Measurements from ENCODE around the gene SOX15.

DNA sequence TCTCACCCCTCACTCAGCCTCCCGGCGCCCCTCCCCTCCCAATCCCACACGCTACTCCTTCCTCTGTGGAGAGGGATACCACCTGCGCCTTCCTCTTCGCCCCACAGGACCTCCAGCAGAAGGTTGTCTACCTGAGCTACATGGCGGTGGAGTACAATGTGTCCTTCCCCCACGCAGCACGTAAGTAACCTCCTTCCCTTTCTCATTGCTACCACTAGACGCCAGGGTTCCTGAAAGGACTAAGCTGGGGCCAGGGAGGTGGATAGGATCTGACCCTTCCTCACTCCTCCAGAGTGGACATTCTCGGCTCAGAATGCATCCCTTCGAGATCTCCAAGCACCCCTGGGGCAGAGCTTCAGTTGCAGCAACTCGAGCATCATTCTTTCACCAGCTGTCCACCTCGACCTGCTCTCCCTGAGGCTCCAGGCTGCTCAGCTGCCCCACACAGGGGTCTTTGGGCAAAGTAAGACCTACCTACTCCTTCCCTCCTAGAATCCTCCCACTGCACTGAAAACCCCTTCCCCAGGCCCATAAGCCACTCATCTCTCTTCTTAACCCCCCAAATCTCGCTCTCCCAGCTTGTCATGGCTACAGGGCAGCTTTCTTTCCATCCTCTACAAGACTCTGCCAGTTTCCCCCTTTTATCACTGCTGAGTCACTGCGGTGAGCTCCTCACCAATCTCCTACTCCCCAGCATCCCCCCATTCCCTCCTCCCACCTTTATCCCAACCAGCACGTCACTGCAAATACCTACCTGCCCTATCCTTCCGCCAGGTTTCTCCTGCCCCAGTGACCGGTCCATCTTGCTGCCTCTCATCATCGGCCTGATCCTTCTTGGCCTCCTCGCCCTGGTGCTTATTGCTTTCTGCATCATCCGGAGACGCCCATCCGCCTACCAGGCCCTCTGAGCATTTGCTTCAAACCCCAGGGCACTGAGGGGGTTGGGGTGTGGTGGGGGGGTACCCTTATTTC is 9.0 kb downstream of the SOX15 start:
- TF ChIP-seq EP300 (conservative IDR thresholded peaks at IDR 0.05; ENCODE audit: poor library complexity, severe bottlenecking) = no peak
- no peak for TF ChIP-seq POLR2AphosphoS5 (IDR thresholded peaks at IDR 0.05)
- no peak for TF ChIP-seq EZH2 (IDR thresholded peaks at IDR 0.05; ENCODE audit: borderline replicate concordance, insufficient read depth, low read length, poor library complexity, severe bottlenecking)
- no peak for TF ChIP-seq SMC3 (conservative IDR thresholded peaks at IDR 0.05; ENCODE audit: poor library complexity)
- TF ChIP-seq, protein P1, sequence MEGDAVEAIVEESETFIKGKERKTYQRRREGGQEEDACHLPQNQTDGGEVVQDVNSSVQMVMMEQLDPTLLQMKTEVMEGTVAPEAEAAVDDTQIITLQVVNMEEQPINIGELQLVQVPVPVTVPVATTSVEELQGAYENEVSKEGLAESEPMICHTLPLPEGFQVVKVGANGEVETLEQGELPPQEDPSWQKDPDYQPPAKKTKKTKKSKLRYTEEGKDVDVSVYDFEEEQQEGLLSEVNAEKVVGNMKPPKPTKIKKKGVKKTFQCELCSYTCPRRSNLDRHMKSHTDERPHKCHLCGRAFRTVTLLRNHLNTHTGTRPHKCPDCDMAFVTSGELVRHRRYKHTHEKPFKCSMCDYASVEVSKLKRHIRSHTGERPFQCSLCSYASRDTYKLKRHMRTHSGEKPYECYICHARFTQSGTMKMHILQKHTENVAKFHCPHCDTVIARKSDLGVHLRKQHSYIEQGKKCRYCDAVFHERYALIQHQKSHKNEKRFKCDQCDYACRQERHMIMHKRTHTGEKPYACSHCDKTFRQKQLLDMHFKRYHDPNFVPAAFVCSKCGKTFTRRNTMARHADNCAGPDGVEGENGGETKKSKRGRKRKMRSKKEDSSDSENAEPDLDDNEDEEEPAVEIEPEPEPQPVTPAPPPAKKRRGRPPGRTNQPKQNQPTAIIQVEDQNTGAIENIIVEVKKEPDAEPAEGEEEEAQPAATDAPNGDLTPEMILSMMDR (IDR thresholded peaks at IDR 0.05; ENCODE audit: poor library complexity, severe bottlenecking) = no peak
- no peak for TF ChIP-seq RAD21 (conservative IDR thresholded peaks at IDR 0.05)
- TF ChIP-seq TAF1 (IDR thresholded peaks at IDR 0.05; ENCODE audit: low read depth) = no peak
- TF ChIP-seq, protein P2, sequence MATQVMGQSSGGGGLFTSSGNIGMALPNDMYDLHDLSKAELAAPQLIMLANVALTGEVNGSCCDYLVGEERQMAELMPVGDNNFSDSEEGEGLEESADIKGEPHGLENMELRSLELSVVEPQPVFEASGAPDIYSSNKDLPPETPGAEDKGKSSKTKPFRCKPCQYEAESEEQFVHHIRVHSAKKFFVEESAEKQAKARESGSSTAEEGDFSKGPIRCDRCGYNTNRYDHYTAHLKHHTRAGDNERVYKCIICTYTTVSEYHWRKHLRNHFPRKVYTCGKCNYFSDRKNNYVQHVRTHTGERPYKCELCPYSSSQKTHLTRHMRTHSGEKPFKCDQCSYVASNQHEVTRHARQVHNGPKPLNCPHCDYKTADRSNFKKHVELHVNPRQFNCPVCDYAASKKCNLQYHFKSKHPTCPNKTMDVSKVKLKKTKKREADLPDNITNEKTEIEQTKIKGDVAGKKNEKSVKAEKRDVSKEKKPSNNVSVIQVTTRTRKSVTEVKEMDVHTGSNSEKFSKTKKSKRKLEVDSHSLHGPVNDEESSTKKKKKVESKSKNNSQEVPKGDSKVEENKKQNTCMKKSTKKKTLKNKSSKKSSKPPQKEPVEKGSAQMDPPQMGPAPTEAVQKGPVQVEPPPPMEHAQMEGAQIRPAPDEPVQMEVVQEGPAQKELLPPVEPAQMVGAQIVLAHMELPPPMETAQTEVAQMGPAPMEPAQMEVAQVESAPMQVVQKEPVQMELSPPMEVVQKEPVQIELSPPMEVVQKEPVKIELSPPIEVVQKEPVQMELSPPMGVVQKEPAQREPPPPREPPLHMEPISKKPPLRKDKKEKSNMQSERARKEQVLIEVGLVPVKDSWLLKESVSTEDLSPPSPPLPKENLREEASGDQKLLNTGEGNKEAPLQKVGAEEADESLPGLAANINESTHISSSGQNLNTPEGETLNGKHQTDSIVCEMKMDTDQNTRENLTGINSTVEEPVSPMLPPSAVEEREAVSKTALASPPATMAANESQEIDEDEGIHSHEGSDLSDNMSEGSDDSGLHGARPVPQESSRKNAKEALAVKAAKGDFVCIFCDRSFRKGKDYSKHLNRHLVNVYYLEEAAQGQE (IDR thresholded peaks at IDR 0.05; ENCODE audit: borderline replicate concordance) = no peak
